Measurements from ENCODE around the gene UBQLN4.

UBQLN4 gene

GRCh38 chr1:156053768-156054499 is at the start of gene UBQLN4:
UBQLN4 (minus strand) TSS chr1:156053798; CDS start chr1:156053701, 97 bp downstream.
- DNase-seq: peak; percentile 78 to 82

GRCh38 chr1:156102633-156103511 is 49.3 kb upstream of the UBQLN4 start:
- DNase-seq: no peak

- DNase-seq: no peak
Observed at GRCh38 chr1:156101880-156102279, 48.3 kb upstream of the UBQLN4 start.

- DNase-seq: no peak
Observed at GRCh38 chr1:156100205-156100995, 46.8 kb upstream of the UBQLN4 start.

- no peak for DNase-seq
Observed at GRCh38 chr1:156099282-156099681, 45.7 kb upstream of the UBQLN4 start.

- DNase-seq: no peak
Observed at GRCh38 chr1:156098784-156099183, 45.2 kb upstream of the UBQLN4 start.

GRCh38 chr1:156097499-156098178 is 44.0 kb upstream of the UBQLN4 start:
- no peak for DNase-seq

- peak; percentile 82 to 84 for DNase-seq
Observed at GRCh38 chr1:156096640-156097391, 43.2 kb upstream of the UBQLN4 start.

- DNase-seq: no peak
Observed at GRCh38 chr1:156095906-156096508, 42.4 kb upstream of the UBQLN4 start.

- DNase-seq: no peak
Observed at GRCh38 chr1:156091610-156092009, 38.0 kb upstream of the UBQLN4 start.

GRCh38 chr1:156090840-156091188 is 37.2 kb upstream of the UBQLN4 start:
- peak; percentile 89 to 91 for DNase-seq

- no peak for DNase-seq
Observed at GRCh38 chr1:156090138-156090839, 36.7 kb upstream of the UBQLN4 start.

- no peak for DNase-seq
Observed at GRCh38 chr1:156089704-156090103, 36.1 kb upstream of the UBQLN4 start.

- no peak for DNase-seq
Observed at GRCh38 chr1:156086256-156086662, 32.7 kb upstream of the UBQLN4 start.

- DNase-seq: no peak
Observed at GRCh38 chr1:156083800-156084790, 30.5 kb upstream of the UBQLN4 start.

GRCh38 chr1:156082309-156083091 is 28.9 kb upstream of the UBQLN4 start, which contains the start of gene MEX3A:
MEX3A (minus strand) TSS chr1:156082465; CDS start chr1:156081998, 467 bp downstream.
- DNase-seq: peak; percentile 46 to 50

- no peak for DNase-seq
Observed at GRCh38 chr1:156081917-156082308, 28.3 kb upstream of the UBQLN4 start.

- no peak for DNase-seq
Observed at GRCh38 chr1:156081180-156081916, 27.8 kb upstream of the UBQLN4 start.

Data from activated CD4-positive, alpha-beta T cell treated with anti-CD3 and anti-CD28 coated beads, Interleukin-2, amount 50 U/mL, for 4 hours (primary cell).